ENCODE results near the gene KIF3C.
"Not testable (repeated sequence)": the region's sequence is repeated elsewhere in the genome, so short reads cannot be mapped to it uniquely, and the experiment has no call there.

Gene KIF3C

DNA sequence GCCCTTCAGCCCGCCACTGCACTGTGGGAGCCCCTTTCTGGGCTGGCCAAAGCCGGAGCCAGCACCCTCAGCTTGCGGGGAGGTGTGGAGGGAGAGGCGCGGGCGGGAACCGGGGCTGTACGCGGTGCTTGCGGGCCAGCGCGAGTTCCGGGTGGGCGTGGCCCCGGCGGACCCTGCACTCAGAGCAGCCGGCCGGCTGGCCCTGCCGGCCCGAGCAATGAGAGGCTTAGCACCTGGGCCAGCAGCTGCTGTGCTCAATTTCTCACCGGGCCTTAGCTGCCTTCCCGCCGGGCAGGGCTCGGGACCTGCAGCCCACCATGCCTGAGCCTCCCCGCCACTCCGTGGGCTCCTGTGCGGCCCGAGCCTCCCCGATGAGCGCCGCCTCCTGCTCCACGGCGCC is 66.9 kb downstream of the KIF3C start:
- DNase-seq = not testable (repeated sequence)

DNA sequence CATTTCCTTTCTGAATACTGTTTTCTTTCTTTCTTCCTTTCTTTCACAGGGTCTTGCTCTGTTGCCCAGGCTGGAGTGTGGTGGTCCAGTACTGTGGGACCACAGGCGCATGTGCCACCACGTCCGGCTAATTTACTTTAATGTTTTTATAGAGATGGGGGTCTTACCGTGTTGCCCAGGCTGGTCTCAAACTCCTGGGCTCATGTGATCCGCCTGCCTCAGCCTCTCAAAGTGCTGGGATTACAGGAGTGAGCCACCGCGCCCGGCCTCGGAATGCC is 68.7 kb downstream of the KIF3C start:
- not testable (repeated sequence) for DNase-seq

DNA sequence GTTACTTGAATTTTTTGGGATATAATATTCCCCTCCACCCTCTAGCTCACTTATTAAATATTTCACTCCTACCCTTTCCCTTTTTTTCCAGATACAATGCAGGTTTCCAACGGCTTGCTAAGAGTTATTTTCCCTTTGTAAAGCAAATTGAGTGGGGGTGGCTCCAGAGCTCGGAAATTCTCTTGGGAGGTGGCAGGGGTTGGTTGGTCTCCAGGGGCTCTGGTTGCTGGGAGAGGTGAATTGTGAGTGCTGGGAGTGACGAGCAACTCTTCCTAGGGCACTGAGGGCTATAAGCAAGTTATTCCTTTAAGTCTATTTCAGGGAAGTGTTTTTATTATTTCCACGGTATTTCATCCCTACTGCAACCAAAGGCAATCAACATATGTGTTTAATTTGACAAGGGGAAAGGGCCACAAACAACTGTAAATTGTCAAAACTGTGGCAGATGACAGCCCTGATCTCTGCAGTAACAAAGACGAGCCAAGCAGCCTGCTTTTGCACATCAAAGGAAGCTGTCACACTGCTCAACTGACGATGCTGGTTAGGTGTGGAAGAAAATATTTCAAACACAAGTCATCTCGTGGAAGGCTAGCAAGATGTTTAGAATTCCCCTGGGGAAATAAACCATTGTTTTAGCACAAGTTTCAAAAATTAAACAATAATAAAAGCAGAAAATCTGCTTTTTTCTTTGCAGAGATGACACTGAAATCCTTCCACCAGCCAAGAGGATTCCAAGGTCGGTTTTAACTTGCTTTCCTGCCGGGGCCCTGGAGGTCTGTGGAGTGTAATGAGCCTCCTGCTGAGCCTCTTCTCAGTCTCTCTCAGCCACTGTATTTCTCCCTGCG is 69.2 kb downstream of the KIF3C start:
- DNase-seq = peak; percentile 20

DNA sequence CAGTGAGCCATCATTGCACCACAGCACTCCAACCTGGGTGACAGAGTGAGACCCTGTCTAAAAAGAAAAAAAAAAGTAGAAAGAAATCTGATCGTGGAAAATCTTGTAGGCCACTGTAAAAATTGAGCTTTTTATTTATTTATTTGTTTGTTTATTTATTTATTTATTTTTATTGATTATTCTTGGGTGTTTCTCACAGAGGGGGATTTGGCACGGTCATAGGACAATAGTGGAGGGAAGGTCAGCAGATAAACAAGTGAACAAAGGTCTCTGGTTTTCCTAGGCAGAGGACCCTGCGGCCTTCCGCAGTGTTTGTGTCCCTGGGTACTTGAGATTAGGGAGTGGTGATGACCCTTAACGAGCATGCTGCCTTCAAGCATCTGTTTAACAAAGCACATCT is 72.7 kb downstream of the KIF3C start:
- not testable (repeated sequence) for DNase-seq

DNA sequence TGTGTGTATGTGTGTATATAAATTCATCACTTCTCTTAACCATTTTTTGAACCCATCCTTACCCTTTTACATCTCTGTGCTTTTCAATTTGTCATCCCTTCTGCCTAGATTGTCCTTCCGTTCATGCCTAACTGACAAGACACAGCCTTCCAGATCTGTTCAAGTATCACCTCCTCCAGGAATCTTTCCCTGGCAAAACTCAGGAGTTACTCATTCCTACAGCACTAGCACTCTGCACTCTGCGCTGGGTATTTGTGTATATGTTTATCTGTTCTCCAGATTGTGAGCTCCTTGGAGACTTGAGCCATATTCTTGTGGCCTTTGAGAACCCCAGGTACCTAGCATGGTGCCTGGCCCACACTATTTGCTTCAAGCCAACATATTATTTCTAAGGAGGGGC is 77.2 kb downstream of the KIF3C start:
- no peak for DNase-seq

DNA sequence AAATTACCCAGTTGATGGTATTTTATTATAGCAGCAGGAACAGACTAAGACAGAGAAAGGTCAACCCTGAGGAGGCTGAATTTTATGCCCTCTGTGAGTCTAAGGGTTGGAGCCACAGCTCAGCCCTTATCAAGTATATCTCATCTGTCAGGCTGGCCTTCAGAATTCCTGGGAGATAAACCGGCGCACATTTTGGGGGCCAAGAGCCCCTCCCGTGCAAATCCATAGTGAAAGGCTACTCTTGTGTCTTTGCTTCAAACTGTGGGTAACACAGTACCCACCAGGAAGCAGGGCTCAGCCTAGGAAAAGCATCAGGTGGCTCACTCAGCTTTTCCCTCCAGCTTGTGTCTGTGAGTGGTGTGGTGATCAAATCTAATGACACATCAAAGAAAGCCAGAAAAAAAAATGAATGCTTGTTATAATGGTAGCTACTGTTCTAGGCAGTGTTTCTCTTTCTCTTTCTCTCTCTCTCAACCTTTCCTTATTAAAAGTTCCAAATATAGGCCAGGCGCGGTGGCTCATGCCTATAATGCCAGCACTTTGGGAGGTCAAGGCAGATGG is 79.0 kb downstream of the KIF3C start:
- no peak for DNase-seq

DNA sequence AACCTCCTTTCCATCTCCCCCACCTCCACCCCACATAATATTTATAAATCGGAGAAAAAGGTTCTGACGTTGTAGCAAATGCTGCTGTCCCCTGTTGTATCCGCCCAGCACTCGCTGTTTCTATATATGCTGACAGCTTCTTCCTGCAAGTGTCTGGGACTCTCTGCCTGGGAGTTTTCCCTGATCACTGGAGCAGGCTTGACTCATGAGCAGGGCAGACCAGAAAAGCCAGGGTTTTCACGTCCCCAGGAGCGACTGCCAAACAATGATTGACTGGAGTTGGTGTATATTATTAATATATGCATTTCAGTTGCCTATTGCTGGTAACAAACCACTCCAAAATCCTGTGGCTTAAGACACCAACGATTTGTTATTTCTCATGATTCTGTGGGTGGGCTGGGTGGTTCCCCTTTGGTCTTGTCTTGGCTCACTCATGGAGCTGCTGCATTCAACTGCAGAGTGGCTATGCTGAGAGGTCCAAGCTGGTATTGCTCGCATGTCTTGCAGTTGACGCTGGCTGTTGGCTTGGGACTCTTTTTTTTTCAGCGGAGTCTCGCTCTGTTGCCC is 82.8 kb downstream of the KIF3C start:
- DNase-seq = no peak

DNA sequence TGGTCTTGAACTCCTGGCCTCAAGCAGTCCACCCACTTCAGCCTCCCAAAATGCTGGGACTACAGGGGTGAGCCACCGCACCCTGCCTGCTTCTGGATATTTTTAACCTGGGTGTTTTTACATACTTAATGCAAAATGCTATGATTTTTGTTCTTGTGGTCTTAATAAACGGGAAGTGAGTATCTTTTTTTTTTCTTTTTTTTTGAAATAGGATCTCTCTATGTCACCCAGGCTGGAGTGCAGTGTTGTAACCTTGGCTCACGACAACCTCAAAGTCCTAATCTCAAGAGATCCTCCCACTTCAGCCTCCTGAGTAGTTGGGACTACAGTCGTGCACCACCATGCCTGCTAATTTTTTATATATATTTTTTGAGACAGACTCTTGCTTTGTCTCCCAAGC is 84.8 kb downstream of the KIF3C start:
- DNase-seq = no peak

DNA sequence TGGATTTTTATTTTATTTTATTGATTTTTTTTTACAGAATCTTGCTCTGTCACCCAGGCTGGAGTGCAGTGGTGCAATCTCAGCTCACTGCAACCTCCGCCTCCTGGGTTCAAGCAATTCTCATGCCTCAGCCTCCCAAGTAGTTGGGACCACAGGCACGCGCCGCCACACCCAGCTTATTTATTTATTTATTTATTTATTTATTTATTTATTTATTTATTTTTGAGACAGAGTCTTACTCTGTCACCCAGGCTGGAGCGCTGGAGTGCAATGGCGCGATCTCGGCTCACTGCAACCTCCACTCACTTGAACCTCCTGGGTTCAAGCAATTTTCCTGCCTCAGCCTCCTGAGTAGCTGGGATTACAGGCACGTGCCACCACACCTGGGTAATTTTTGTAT is 86.0 kb downstream of the KIF3C start:
- not testable (repeated sequence) for DNase-seq

DNA sequence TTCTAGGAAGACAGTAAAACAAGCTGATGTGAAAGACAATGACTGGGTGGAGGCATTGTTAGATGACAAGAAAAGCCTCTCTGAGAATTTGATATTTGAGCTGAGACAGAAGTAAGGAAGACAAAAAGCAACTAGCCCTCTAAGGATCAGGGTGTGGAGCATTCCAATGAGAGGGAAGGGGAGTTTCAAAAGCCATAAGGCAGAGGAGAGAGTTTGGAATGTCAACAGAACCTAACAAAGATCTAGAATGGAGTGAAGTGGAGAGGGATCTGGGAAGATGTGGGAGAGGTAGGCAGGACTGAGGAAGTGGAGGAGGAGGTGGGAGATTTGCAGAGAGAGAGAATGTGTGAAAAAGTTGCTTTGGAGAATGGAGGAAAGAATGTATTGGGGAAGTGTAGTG is 86.7 kb downstream of the KIF3C start:
- no peak for DNase-seq

DNA sequence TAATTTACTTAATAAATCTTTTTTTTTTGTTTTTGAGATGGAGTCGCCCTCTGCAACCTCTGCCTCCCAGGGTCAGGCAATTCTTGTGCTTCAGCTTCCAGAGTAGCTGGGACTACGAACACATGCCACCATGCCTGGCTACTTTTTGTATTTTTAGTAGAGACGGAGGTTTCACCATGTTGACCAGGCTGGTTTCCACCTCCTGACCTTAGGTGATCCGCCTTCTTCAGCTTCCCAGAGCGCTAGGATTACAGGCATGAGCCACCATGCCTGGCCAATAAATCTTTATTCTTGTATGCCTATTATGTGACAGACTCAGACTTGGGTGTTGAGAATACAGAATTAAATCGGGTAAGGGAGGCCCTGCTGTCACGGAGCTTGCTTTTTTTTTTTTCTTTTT is 87.3 kb downstream of the KIF3C start:
- no peak for DNase-seq

DNA sequence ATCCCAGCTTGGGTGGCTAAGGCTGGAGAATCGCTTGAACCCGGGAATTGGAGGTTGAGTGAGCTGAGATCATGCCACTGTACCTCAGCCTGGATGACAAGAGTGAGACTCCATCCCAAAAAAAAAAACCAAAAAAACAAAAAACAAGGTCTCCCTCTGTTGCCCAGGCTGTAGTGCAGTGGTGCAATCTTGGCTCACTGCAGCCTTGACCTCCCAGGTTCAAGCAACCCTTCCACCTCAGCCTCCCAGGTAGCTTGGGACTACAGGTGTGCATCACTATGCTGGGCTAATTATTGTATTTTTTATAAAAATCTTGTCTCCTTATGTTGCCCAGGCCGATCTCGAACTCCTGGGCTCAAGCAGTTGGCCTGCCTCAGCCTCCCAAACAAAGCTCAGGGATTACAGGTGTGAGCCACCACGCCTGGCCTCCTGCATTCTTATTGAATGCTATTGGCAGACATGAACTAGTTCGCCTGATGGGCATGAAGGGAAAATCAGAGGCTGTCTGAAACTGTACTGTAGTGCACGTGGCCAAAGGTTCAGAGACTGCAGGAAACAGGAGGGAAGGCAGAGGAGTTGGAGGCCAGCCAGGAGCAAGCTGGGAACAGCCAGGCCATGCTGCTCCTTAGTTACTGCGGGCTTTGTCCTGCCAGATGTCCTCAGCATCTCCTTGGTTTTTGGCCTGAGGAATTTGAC is 88.0 kb downstream of the KIF3C start:
- DNase-seq = peak; percentile 35

DNA sequence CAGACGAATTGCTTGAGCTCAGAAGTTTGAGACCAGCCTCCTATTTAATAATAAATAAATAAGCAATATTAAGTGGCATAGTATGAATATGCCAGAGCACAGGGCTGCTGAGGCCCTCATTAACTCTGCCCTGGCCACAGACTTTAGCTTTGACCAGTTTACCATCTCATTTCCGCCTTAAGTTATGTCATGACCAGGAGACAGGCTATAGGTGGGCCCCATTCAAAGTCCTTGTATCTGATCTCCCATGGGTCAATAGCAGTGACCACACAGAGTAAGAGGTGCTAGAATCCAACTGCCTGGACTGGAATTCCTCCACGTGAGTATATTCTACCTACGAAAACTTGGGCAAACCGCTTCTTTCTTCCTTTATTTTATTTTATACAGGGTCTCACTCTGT is 90.6 kb downstream of the KIF3C start:
- DNase-seq = no peak

DNA sequence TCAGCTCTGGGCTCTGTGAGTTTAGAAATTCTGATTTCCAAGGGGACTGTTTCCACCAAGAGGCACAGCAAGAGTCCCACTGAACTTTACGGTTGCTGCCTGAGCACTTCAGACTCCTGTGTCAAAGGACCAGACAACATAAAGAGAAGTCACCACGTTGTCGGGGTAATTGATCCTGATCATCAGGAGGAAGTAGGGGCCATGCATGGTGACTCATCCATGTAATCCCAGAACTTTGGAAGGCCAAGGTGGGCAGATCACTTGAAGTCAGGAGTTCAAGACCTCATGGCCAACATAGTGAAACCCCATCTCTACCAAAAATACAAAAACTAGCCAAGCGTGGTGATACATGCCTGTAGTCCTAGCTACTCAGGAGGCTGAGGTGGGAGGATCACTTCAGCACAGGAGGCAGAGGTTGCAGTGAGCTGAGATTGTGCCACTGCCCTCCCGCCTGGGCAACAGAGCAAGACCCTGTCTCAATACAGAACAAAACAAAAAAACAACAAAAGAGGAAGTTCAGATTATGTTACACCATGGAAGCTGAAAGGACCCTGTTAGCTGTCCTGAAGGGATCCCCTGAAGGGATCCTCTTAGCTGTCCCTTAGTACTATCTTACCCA is 94.6 kb downstream of the KIF3C start:
- DNase-seq = no peak

DNA sequence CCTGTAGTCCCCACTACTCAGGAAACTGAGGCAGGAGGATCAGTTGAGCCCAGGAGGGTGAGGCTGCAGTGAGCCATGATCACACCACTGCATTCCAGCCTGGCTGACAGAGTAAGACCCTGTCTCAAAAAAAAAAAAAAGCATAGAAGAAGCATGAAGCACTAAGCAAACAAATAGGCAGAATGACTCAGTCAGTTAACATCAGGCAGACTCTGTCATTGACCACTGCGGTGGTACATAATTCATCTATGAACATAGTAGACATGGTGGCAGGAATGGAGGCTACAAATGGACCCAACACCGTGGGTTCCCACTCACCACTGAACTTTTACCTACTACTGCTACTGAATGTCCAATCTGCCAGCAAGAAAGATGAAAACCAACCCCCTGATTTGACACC is 96.4 kb downstream of the KIF3C start:
- DNase-seq = no peak

DNA sequence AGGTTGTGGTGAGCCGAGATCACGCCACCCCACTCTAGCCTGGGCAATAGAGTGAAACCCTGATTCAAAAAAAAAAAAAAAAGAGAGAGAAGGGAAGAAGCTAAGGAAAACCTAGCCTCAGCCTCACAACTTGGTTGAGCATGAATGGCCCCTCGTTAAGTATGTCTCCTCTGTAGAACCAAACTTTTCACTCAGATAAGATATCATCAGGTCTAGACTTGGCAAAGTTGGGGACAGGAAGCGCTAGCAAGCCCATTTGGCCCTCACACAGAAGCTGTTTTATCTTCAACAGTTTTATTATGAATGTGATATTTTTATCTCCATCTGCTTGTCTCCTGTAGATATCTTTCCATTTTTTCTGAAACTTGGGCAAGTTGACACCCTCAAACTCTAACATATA is 100.5 kb downstream of the KIF3C start:
- no peak for DNase-seq

DNA sequence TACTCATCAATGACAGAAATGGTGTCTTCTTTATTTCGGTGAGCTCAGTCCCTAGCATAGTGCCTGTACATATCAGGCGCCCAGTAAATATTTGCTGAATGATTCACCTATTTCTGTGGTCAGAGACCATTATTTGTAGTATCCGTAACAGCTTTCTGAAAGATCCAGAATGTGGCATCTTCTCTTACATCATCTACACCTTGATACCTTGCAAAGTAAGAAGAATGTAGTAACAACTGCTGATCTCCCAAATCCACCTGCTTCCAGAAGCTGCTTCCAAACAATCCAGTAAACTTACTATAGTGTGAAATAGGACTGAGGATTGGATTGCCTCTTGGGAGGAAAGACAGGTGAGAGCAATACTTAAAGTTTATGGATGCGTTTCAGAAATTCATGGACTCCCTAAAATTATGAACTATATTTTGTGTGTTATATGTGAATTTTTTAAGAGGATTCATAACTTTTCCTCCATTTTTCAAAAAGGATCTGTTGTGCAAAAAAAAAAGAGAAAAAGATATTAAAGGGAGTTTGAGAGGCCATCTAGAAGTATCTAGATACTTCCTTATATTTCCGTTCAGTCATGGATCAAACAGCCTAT is 103.1 kb downstream of the KIF3C start:
- DNase-seq = no peak

DNA sequence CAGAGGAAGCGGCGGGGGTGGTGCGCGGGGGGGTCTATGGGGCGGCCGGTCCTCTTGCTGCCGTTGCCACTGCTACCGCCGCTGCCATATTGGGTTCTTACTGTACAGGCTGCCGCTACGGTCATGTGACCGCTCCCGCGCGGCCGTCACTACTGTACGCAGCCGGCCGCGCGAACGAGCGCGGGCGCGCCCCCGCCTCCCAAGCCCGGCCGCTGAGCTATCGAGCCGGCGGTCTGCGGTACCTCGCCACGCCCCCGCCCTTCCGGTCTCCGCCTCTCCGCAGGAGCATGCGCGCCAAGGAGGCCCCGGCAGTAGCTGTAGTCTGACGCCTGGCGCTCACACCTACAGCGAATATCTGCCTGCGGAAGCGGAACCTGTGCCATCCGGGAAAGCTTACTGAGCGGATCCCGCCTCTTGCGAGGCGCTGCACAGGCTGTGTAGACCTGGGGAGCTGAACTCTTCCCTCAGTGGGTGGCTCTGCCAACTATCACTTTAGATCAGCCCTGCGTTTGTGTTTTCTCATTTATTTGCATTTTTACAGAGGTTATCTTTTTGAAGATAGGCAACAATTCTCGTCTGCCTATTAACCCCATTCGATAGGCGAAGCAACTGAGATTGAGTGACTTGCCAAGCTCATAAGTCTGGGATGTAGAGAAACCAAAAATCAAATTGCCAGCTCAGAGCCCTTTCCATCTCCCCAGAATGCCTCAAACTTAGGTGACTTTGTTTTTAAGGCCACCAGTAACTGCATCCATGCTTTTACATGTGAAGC is 103.8 kb downstream of the KIF3C start, which contains the start of gene ASXL2:
Gene ASXL2 (minus strand): TSS at position 127 of the 772 bp plus-strand sequence. CDS start 265 bp downstream, outside the sequence.
- peak; percentile 97 for DNase-seq

DNA sequence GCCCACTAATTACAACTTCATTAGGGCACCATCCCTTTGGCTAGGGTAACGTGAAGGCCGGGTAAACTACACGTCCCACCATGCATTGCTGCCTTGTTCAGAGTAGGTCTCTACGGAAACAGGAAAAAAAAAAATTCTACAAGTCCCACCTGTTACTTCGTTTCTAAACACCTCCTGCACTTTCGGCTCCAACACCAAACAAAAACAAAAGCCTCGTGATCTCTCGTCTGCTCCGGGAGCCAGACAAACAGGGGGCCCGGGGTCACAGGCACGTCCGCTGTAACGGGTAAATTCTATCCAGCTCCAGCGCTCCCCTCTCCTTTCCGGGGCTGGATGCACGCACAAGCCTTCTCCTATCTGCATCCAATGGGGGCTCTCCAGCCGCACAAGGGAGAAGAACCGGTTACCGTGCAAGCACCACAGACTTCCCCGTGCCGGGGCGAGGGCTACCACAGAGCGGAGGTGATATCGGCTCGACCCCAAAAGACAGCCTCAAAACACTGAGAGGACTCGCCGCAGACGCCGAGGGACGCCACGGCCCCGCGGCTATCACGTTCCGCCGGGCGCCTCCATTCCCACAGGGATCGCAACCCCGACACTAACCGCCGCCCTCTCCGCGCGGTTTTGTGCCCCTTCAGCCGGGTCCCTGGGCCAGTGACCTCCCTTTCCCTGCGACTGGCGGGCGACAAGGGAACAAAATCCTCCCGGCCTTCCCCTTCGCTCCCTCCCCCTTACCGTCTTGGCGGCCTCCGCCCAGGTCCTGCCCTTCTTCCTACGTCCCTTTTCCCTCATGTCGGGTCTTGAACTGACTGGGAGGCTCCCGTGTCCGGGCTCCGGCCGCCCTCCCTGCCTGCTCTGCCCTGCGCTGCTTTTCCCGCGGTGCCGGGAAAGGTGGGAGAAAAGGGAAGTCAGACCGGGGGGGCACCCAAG is 104.6 kb downstream of the KIF3C start:
- DNase-seq = peak; percentile 70
